HG02870 (cell line): Measurements from ENCODE around the gene ACE.

Experiments
- ATAC-seq: cut with Tn5 transposase; IDR thresholded peaks from one replicate; pipeline ENCODE4 v1.9.1; 2021; ENCODE audit warnings: mild to moderate bottlenecking, moderate library complexity; ENCODE audit not compliant: unreplicated experiment

Gene ACE

GRCh38 chr17:63476854-63477479 is at the start of gene ACE:
TSS of gene ACE (plus strand) at chr17:63477061. CDS start at chr17:63477095, 34 bp downstream.
- ATAC-seq, result no peak

GRCh38 chr17:63429766-63430165 is 47.1 kb upstream of the ACE start:
- ATAC-seq, result no peak

GRCh38 chr17:63430223-63430622 is 46.6 kb upstream of the ACE start:
- ATAC-seq, result no peak

GRCh38 chr17:63431618-63431938 is 45.3 kb upstream of the ACE start:
- no peak for ATAC-seq

- ATAC-seq, result no peak
Observed at GRCh38 chr17:63431939-63432804, 44.7 kb upstream of the ACE start.

GRCh38 chr17:63433746-63434591 is 42.9 kb upstream of the ACE start:
- no peak for ATAC-seq

GRCh38 chr17:63434951-63435571 is 41.8 kb upstream of the ACE start:
- ATAC-seq, result no peak

- no peak for ATAC-seq
Observed at GRCh38 chr17:63435681-63436522, 41.0 kb upstream of the ACE start.

- ATAC-seq, result no peak
Observed at GRCh38 chr17:63436523-63437110, 40.2 kb upstream of the ACE start.

- ATAC-seq, result no peak
Observed at GRCh38 chr17:63437287-63438091, 39.4 kb upstream of the ACE start.

- ATAC-seq, result no peak
Observed at GRCh38 chr17:63438092-63439051, 38.5 kb upstream of the ACE start.

GRCh38 chr17:63439687-63440086 is 37.2 kb upstream of the ACE start:
- ATAC-seq, result no peak

- no peak for ATAC-seq
Observed at GRCh38 chr17:63440127-63440769, 36.6 kb upstream of the ACE start.

- no peak for ATAC-seq
Observed at GRCh38 chr17:63440770-63441335, 36.0 kb upstream of the ACE start.

- ATAC-seq, result no peak
Observed at GRCh38 chr17:63441654-63442053, 35.2 kb upstream of the ACE start.

GRCh38 chr17:63442074-63442473 is 34.8 kb upstream of the ACE start:
- no peak for ATAC-seq

- no peak for ATAC-seq
Observed at GRCh38 chr17:63442549-63443035, 34.3 kb upstream of the ACE start.
